Neural crest cell (in vitro differentiated cells): Measurements from ENCODE around the gene RTN4R. TPM values are rescaled to one million over a fixed set of nuclear protein-coding genes. Genes with fewer than 3 reads are reported as not detected.
A peak's percentile ranks its signal among the peaks of the same experiment; 100 is the strongest.

Experiments used
- DNase-seq: peaks from one replicate; pipeline ENCODE4 v3.0.0; 2021; ENCODE audit warnings: low read depth, mixed read lengths, low spot score
- H3K27ac Mint-ChIP-seq: one replicate; pipeline ENCODE4 v1.8.0; 2021; ENCODE audit warnings: mild to moderate bottlenecking, mixed read lengths; ENCODE audit not compliant: unreplicated experiment
- H3K27me3 Mint-ChIP-seq: 2 replicates; pipeline ENCODE4 v1.8.0; 2021; ENCODE audit warnings: low read depth, mild to moderate bottlenecking, mixed read lengths
- H3K36me3 Mint-ChIP-seq: 2 replicates; pipeline ENCODE4 v1.8.0; 2021; ENCODE audit warnings: low read depth, mild to moderate bottlenecking, mixed read lengths
- H3K4me1 Mint-ChIP-seq: 2 replicates; pipeline ENCODE4 v1.8.0; 2021; ENCODE audit warnings: mixed read lengths
- H3K4me3 Mint-ChIP-seq: one replicate; pipeline ENCODE4 v1.8.0; 2021; ENCODE audit warnings: mild to moderate bottlenecking, mixed read lengths
- H3K9me3 Mint-ChIP-seq: 2 replicates; pipeline ENCODE4 v1.8.0; 2021; ENCODE audit warnings: mixed read lengths
- CTCF ChIP-seq: fragments of 200-600 bp; sonication (generic); conservative IDR thresholded peaks from 2 replicates; pipeline ENCODE4 v1.5.0; 2021; ENCODE audit warnings: antibody characterized with exemption, mild to moderate bottlenecking
- total RNA-seq: library from RNA; stranded (reverse); gene quantifications from 2 replicates; pipeline ENCODE4 v1.2.1, GENCODE V29; 2021

The RTN4R gene
- total RNA-seq, 1 donor from 2014 or later = 19.0 TPM

GRCh38 chr22:20247010-20247505 is 21.1 kb downstream of the RTN4R start:
- H3K27me3 Mint-ChIP-seq = no peaks in the 10 kb centered on the region
- no peaks in the 10 kb centered on the region for H3K9me3 Mint-ChIP-seq
- no peak overlapping the region for H3K27ac Mint-ChIP-seq
- no peak overlapping the region for H3K4me3 Mint-ChIP-seq
- TF ChIP-seq CTCF = no peak
- DNase-seq = no peak
- peaks cover 39% of the 10 kb centered on the region for H3K4me1 Mint-ChIP-seq
- peaks cover 2% of the 10 kb centered on the region for H3K36me3 Mint-ChIP-seq

GRCh38 chr22:20246368-20247009 is 21.6 kb downstream of the RTN4R start:
- no peaks in the 10 kb centered on the region for H3K27me3 Mint-ChIP-seq
- H3K36me3 Mint-ChIP-seq = peaks cover 2% of the 10 kb centered on the region
- no peak overlapping the region for H3K4me3 Mint-ChIP-seq
- peak overlapping the region; percentile 43 for H3K27ac Mint-ChIP-seq
- H3K4me1 Mint-ChIP-seq = peaks cover 39% of the 10 kb centered on the region
- no peak for TF ChIP-seq CTCF
- DNase-seq = no peak
- no peaks in the 10 kb centered on the region for H3K9me3 Mint-ChIP-seq

- DNase-seq = no peak
- Mint-ChIP-seq H3K27ac (peak overlapping the region; percentile 79), H3K4me1 (peaks cover 43% of the 10 kb centered on the region), H3K36me3 (peaks cover 2% of the 10 kb centered on the region), H3K9me3 (no peaks in the 10 kb centered on the region), H3K4me3 (peak overlapping the region; percentile 36), H3K27me3 (no peaks in the 10 kb centered on the region)
- no peak for TF ChIP-seq CTCF
These were observed 22.3 kb downstream of the RTN4R start for GRCh38 chr22:20245577-20246367.

- TF ChIP-seq CTCF = no peak
These were observed 23.2 kb downstream of the RTN4R start for GRCh38 chr22:20244691-20245576.

GRCh38 chr22:20244250-20244648 is 23.9 kb downstream of the RTN4R start:
- H3K4me3 Mint-ChIP-seq = no peak overlapping the region
- peaks cover 48% of the 10 kb centered on the region for H3K4me1 Mint-ChIP-seq
- no peaks in the 10 kb centered on the region for H3K27me3 Mint-ChIP-seq
- TF ChIP-seq CTCF = no peak
- H3K27ac Mint-ChIP-seq = peak overlapping the region; percentile 96
- H3K36me3 Mint-ChIP-seq = no peaks in the 10 kb centered on the region
- no peak for DNase-seq
- no peaks in the 10 kb centered on the region for H3K9me3 Mint-ChIP-seq

More at GRCh38 chr22:20244691-20245576, 23.2 kb downstream of the RTN4R start:
- peak overlapping the region; percentile 96 for H3K27ac Mint-ChIP-seq
- no peak for DNase-seq
- H3K36me3 Mint-ChIP-seq = no peaks in the 10 kb centered on the region
- peaks cover 48% of the 10 kb centered on the region for H3K4me1 Mint-ChIP-seq
- H3K4me3 Mint-ChIP-seq = peak overlapping the region; percentile 81
- H3K27me3 Mint-ChIP-seq = no peaks in the 10 kb centered on the region
- H3K9me3 Mint-ChIP-seq = no peaks in the 10 kb centered on the region
